Stimulated activated CD8-positive, alpha-beta memory T cell treated with anti-CD3 and anti-CD28 coated beads, Interleukin-12 subunit alpha, Interleukin-12 subunit beta, amount 100 ng/mL, for 24 hours (primary cell): ENCODE measurements around the gene MREG.
A peak's percentile ranks its signal among the peaks of the same experiment; 100 is the strongest.
"Not testable (repeated sequence)": the region's sequence is repeated elsewhere in the genome, so short reads cannot be mapped to it uniquely, and the experiment has no call there.

Experiments used
- DNase-seq: peaks from one replicate; pipeline ENCODE4 v3.0.0-alpha.2; 2020; ENCODE audit errors: extremely low read depth

The MREG gene

DNA sequence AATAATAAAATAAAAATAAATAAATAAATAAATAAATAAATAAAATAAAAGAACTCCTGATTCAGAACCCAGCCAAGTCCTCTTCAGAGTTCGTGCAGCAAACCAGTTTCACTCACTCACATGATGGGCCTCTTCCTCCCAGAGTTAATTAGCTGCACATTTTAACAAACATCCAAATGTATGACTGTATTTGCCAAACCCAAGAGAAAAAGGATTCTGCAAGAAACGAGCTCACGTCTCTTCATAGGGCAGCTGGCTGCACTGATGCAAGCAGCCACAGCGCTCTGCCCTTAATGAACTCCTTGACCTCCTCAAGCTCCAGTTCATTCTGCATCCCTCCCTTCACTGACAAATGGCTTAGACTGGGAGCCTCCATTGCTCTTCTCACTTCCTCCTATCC, 55.1 kb downstream of the MREG start:
- no peak for DNase-seq

DNA sequence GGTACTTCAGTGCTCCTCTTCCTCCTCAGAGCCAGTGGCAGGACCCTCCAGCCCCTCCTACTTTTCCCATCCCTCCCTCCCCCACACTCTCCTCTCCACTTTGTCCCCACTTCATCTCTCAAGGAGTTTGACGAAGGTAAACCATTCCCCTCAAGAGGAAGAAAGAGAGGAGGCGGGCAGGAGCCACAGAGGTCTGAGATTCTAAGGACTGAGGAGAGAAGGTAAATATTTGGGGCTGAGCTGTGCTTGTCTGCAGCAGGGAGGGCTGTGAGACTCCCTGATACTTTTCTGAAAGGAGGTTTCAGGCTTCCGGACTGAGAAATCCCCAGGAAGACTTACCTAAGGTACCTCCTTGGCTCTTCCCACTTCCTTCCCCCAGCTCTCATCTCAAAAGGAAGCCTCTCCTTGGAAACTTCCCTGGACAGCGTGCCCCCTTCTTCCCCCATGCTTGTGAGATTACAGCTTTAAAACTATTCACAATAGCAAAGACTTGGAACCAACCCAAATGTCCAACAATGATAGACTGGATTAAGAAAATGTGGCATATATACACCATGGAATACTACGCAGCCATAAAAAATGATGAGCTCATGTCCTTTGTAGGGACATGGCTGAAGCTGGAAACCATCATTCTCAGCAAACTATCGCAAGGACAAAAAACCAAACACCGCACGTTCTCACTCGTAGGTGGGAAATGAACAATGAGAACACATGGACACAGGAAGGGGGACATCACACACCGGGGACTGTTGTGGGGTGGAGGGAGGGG, 55.8 kb downstream of the MREG start:
- not testable (repeated sequence) for DNase-seq

DNA sequence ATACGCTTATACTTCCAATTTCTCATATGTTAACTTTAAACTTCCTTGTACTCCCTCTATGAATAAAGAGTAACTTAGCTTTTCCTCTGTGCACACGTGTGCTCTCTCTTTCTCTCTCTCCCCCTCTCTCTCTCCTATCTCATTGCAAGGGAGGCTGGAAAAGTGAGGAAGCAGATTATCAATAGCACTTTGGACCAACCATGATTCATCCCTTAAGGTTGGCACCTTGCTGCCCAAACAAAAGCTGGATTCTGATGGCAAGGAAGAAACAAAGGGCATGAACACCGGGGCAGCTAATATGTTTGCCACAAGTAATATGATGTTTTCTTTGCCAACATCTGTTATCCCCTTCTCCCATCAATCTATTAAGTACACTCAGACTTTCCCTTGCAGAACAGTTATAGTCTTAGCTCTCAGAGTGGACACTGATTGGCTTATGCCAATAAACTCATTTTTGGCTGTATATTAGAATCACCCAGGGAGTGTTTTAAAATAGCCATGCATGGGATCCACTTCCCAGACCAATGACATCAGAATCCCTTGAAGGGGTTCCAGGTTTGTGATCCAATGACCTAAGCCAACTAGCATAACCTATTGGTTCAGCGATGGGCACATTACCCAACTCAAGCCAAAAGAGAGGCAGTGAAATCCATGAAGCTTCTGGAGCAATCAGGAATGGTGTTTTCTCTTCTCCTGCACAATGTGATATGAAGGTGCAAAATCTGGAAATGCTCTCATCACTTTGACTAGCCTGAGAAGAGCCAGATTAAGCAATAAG, 60.3 kb downstream of the MREG start:
- no peak for DNase-seq

DNA sequence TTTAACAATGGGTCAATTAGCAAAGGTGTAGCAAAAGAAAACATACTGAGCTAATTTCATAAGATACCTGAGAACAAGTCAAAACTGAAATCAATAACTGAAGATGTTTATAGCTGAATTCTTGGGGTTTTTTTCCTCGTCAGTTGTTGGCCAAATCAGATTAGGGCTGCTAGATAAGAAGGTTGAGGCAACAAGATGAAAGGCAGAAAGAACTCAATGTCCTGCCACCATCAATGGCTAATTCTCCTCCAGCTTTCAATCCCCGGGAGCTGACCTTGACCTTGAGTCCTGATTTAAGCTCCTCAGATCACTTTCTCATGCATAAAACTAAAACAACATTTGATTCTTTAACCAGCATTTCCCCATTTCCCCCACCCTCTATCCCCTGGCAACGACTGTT, 61.8 kb downstream of the MREG start:
- no peak for DNase-seq

DNA sequence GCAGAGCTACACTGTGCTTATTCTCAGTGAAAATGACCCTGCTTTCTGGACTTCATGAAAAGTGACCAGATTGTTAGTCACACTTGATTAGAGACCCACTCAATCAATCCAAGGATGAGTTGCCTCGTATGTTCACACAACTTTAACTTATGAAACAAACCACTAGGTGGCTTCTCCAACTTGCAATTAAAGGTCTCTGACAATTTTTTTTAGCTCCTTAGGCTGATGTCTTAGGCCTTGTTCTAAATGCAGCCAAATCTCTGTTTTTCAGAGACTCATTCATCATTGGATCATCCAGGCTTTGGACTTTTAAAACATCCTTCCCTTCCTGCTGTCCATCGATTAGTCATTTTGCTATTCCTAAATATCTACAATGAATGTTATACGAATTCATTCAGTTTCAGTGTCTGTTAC, 63.4 kb downstream of the MREG start:
- DNase-seq = no peak

DNA sequence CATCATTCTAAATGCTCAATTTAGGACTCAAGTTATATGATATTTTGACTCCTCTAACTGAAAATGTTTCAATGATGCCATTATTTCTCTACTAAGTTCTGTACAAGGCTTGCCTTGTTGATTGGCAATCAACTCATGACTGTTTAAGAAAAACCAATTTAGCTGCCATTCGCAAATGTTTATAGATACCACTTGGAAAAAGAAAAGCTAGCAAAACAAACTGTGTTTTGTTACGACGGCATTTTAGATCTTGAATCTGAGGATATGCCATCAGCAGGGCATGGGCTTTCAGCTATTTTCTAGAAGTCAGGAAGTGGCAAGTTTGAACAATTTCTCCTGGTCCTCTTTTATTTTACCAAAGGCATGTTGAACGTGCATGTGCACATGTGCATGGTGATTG, 65.3 kb downstream of the MREG start:
- DNase-seq = no peak

DNA sequence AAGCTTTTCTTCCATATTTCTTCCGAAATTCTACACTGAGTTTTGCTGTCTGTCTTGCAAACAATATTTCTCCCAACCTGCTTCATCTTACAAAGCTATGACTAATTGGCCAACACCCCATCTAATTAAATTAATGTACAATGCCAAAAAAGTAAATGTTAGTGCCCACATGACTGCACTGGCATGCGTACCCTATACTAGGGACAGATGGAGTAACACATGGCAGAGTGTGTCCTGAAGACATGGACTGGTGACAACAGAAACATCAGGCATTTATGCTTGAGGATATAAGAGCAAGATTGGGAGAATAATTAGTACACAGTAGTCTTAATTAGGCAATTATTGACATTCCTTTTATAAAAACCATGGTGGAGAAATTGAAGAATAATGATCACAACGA, 66.8 kb downstream of the MREG start:
- no peak for DNase-seq

DNA sequence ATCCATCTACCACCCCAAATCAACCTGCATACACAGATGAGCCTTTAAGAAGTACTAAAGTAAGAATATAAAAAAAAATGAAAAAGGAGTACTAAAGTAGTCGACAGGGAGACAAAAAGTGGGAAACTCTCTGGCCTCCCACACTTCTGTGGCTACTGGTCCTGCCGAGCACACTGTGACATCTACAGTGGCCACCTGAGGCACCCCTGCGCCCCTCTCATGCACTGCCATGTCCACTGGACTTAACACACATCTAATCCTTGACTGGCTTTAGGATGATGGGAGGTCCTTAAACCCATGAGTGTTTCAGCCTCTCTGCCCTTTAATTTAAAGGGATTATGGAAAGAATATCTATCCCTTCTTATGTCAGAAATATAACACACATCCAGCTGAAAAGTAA, 71.2 kb downstream of the MREG start:
- no peak for DNase-seq

DNA sequence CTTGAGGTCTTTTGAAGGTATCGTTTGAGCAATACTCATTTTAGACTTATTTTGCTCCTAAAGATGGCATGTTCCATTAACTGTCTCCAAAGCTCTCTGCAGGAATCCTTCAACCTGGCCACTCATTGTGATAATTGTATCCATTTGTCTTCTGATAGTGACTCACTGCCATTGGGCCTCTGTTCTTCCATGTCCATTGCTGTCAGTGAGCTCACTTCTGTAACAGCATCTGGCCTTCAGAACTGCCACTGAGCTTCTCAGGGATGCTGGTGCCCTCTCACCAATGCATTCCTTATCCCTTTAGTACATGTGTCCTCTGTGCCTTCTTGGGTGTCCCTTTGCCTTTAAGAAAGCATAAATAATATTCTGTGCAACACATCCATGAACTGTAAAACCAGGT, 71.6 kb downstream of the MREG start:
- DNase-seq = no peak

DNA sequence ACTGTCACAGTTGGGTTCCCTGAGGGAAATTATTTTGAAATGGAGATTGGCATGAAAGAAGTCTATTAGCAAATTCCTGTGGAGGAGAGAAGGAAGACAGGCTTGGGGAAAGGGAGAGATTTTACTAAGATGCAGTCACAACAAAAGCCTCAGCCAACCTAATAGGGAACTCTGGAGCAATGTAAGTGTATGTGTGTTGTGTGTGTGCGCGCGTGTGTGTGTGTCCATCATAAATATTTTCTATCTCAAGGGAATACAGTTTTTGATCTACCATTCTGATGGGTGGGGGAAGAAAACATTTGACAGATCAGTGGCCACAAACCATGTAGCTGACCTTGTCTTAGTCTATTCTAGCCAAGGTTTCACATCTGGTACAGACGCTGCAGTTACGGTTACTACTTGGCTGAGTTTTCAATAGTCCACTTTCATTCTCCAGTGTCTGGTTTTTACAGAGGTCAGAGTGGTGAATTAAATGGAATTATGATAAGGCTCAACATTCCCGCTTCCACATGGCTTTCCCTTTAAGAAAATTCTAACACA, 72.6 kb downstream of the MREG start:
- no peak for DNase-seq

DNA sequence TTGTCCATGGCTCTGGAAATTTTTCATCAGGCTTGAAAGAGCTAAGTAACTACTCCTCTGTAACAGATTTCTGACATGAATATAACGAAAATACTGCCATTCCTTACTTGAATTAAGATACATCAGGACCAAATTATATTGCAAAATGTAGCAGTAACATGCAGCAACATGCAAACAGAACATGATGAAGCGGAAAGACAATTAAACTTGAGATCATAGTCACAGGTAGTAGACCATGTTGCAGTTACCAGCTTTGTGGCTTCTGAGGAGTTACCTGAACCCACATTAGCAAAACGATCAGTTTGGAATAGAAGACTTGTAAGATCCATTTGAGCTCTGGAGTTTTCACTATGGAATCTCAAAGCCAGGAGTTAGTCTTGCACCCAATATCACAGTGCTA, 76.2 kb downstream of the MREG start:
- no peak for DNase-seq

DNA sequence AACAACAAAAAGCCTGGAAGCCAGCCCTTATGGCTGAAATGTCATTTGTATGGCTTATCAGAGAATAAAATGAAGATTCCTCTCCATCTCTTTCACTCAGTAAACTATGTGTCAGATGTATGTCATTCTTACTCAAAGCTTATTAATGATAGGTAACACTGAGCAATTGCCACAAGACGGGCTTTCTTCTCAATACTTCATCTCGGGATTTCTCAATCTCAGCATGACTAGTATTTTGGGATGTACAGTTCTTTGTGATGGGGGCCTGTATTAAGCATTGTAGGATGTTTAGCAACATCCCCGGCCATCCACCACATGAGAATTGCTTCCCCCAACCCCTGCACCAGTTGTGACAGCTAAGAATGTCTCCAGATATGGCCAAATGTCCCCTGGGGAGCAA, 80.2 kb downstream of the MREG start:
- DNase-seq = no peak

DNA sequence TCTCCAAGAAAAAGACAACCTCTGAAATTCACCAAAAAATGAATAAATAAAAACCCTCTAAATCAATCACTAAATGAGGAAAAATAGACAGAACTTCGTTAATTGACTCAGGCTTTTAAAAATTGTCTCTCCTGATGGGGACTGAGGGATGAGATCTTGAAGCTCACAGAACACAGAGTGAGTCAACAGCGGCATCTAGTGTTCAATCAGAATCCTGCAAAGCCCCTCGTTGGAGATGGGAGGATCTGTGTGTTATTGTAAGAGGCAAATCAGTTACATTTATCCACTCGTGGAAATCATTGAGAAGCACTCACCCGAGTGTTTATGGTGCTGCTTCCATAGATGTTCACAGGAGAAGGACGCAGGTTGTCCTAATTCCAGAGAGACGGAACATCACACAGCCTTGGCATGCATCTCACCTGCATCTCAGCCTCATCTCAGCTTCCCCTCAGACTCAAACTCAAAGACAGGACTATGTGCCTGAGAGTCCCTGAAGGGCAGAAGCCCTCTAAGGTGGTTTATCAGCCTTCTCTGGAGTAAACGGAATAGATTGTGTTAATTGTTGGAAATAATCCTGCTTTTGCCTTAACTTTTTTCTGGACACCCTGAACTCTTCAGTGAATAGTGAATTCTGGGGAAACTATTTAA, 82.0 kb downstream of the MREG start:
- peak; percentile 11 for DNase-seq

DNA sequence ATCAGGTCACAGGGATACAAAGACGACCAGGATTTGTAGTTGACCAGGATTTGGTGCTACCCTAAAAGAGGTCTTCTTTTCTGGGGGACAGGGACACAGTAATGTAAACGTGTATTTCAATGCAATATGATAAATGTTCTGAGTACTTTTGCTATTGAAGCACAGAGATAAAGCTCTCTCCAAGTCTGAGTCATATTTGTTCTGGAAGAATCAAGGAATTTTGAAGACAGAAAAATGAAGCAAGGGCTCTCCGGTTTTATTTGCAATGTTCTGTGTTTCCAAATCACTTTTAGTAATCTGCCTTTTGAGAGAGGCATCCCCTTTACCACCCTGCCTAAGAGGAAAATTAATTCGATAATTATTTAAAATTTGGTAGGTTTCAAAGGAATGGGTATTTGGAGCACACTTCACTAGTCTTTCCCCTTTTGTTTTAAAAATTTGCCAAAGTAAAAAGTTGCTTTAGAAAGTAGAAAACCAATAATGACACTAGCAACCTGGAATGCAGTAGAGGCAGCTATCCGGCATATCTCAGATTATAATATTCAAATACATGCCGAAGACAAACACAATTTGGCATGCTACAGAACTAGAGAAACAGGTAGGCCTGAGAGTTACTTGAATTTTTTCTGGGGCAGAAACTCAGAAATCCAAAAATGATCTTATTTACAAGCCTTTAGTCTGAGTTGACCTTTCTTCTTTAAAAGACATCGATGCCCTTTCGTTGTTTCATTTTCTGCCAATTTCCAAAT, 82.7 kb downstream of the MREG start:
- DNase-seq = no peak

DNA sequence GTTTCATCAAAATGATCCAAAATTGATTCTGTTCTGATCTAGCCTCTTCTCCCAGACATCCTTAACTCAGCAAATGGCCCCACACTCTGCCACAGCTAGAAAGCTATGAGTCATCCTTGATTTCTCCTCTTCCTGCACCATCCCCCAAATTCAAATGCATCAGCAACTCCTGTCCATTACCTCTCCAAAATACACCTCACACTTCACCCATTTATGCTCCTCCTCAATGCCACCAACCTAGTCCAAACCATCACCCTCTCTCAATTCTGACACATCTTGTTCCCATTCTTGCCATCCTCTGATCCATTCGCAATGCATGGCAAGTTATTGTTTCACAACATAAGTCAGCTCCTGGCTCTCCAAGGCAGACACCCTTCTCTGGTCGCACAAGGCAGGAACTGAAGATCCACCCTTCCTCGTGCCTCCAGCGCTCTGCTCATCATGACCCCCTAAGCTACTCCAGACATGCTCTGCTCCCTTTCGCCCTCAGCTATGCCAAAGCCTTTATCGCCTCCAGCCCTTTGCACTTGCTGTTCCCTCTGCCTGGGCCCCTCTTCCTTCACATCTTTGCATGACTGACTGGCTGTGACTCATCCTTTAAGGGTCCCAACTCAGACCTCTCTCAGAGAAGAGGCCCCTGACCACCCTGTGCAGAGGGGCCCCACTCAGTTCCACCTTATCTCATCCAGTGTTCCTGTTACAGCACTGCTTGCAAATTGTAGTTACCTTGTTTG, 83.6 kb downstream of the MREG start:
- no peak for DNase-seq

DNA sequence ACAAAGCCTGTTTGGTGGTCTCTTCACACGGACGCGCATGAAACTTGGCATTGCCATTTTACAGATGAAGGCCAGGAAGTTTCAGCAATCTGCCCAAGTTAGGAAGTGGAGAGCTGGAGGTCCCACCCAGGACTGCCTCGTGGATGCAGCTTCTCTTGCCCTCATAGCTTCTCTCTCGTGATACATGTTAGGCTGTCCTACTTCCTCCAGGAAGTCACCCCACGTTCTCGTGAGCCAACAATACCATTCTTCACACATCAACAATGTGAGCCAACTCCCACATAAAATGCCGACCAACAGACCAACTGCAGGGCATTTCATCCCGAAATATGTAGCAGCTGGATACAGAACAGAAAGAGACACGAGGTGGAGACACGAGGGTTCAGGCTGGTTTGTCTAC, 85.3 kb downstream of the MREG start:
- no peak for DNase-seq

DNA sequence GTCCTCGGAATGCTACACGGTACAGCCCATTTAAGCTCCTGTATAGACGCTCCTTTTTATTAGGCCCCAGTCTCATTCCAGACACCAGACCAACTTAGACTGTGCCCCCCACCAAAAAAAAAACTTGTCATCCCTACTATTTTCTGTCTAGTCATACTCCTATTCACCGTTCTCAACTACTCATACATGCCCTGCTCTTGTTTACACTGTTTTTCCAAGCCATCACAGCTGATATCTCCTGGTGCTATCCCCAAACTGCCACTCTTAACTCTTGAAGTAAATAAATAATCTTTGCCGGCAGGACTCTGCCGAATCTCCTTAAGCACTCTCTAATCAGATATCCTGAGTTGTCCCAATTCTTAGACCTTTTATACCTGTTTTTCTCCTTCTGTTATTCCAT, 86.4 kb downstream of the MREG start:
- DNase-seq = not testable (repeated sequence)

DNA sequence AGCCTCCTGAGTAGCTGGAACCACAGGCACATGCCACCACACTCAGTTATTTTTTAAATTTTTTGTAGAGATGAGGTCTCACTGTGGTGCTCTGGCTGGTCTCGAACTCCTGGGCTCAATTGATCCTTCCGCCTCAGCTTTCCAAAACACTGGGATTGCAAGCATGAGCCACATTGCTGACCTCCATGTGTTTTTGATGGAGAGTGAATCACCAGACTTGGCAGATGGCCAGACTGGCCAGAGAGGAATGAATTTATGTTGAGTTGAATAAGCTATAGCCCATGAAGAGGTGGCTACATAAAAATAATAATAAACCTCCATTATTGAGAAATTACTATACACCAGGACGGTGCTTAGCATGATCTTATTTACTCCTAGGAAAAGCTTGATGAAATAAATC, 91.5 kb downstream of the MREG start:
- no peak for DNase-seq

DNA sequence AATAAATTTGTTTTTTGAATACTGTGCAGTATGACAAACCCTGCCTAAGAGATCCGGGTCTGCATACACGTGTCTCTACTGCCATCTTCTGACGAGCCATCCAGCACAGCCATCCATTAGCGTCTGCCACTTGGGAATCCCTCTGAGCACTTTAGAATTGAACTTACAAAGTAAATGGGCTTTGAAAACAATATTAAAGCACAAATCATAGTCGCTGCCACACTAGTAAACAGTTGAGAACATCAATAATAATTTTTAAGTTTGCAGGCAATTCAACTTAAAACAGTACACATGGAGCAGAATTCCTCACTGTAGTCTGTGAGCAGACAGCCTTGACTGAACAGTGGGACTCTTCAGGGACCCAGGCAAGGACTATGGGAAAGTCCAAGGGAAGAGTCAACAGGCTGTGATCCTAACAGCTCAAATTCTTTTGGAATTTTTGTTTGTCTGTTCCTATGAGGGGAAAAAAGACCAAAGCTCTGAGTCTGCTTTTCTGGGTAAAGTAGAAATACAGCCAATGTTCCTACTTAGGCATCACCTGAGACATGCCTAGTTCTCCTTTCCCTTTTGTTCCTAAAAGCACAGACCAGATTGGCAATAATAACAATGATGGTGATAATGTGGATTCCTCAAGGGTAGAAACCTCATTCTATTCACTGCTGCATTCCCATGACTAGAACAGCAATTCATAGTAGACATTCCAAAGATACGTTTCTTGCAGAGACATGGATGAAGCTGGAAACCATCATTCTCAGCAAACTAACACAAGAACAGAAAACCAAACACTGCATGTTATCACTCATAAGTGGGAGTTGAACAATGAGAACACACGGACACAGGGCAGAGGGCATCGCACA, 92.9 kb downstream of the MREG start:
- peak; percentile 2 for DNase-seq

DNA sequence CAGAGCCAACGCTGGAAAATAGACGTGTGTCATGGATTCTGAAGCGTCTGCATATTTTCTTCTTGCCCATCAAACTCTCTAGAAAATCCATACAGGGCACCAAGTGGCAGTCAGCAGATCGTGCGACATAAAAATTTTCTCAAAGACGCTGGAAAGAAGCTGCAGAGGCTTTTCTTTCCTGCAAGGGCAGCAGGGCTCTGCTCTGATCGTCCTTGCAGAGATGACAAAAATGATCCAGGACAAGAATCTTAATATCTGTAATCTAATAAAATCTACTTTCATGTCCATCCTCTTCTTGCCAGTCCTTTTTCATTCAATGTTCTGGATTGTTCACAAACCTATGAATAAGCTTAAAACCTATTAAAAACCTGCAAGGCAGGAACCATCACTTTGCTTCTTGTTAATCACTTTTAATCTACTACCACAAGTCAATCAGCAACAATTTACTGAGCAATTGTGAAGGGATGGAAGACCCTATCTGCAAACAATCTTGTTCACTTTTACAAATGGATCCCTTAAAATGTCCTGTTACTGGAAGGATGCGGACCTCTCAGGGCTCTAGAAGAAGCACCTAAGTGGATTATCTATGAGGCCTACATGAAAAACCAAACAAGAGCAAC, 93.6 kb downstream of the MREG start:
- DNase-seq = no peak
